ENCODE data around the gene P2RX7.

P2RX7 gene

GRCh38 chr12:121186826-121187225, 54.1 kb downstream of the P2RX7 start:
- no peak overlapping the region for H3K4me2 ChIP-seq (ENCODE audit: low read depth, low read length, poor library complexity, severe bottlenecking)
- no peaks in the 10 kb centered on the region for H3K79me2 ChIP-seq (ENCODE audit: insufficient read depth, low read length)
- H3K4me3 ChIP-seq (ENCODE audit: insufficient read depth, low read length, poor library complexity, severe bottlenecking): no peak overlapping the region
- H3K9me3 ChIP-seq (ENCODE audit: insufficient read depth, low read length): no peaks in the 10 kb centered on the region
- no peaks in the 10 kb centered on the region for H3K36me3 ChIP-seq (ENCODE audit: low read length)
- no peaks in the 10 kb centered on the region for H3K9me2 ChIP-seq (replicated peaks; ENCODE audit: insufficient read depth, low read length)
- no peaks in the 10 kb centered on the region for H4K20me1 ChIP-seq (ENCODE audit: low read depth, low read length)
- no peak overlapping the region for H3K9ac ChIP-seq (ENCODE audit: low read length)
- TF ChIP-seq CTCF (IDR thresholded peaks at IDR 0.05; ENCODE audit: insufficient read depth, low read length, poor library complexity, severe bottlenecking) (no peak), EZH2phosphoT487 (conservative IDR thresholded peaks at IDR 0.05; ENCODE audit: low read length) (no peak)
- no peaks in the 10 kb centered on the region for H3K27me3 ChIP-seq (ENCODE audit: low read length)
- H3K27ac ChIP-seq (ENCODE audit: low read depth, low read length): no peak overlapping the region
- H2AFZ ChIP-seq (ENCODE audit: low read depth, low read length, severe bottlenecking): no peak overlapping the region
- H3F3A ChIP-seq (ENCODE audit: insufficient read depth): no peaks in the 10 kb centered on the region

GRCh38 chr12:121187501-121187900, 54.8 kb downstream of the P2RX7 start:
- H3K27ac ChIP-seq (ENCODE audit: low read depth, low read length): no peak overlapping the region
- H3K4me3 ChIP-seq (ENCODE audit: insufficient read depth, low read length, poor library complexity, severe bottlenecking): no peak overlapping the region
- H3K27me3 ChIP-seq (ENCODE audit: low read length): no peaks in the 10 kb centered on the region
- no peaks in the 10 kb centered on the region for H3K9me3 ChIP-seq (ENCODE audit: insufficient read depth, low read length)
- H3F3A ChIP-seq (ENCODE audit: insufficient read depth): no peaks in the 10 kb centered on the region
- H4K20me1 ChIP-seq (ENCODE audit: low read depth, low read length): no peaks in the 10 kb centered on the region
- H3K36me3 ChIP-seq (ENCODE audit: low read length): no peaks in the 10 kb centered on the region
- TF ChIP-seq EZH2phosphoT487 (conservative IDR thresholded peaks at IDR 0.05; ENCODE audit: low read length) (no peak), CTCF (IDR thresholded peaks at IDR 0.05; ENCODE audit: insufficient read depth, low read length, poor library complexity, severe bottlenecking) (no peak)
- H3K9me2 ChIP-seq (replicated peaks; ENCODE audit: insufficient read depth, low read length): no peaks in the 10 kb centered on the region
- no peak overlapping the region for H3K9ac ChIP-seq (ENCODE audit: low read length)
- no peak overlapping the region for H2AFZ ChIP-seq (ENCODE audit: low read depth, low read length, severe bottlenecking)
- no peaks in the 10 kb centered on the region for H3K79me2 ChIP-seq (ENCODE audit: insufficient read depth, low read length)
- no peak overlapping the region for H3K4me2 ChIP-seq (ENCODE audit: low read depth, low read length, poor library complexity, severe bottlenecking)

- no peak overlapping the region for H3K4me2 ChIP-seq (ENCODE audit: low read depth, low read length, poor library complexity, severe bottlenecking)
- TF ChIP-seq CTCF (IDR thresholded peaks at IDR 0.05; ENCODE audit: insufficient read depth, low read length, poor library complexity, severe bottlenecking) (no peak), EZH2phosphoT487 (conservative IDR thresholded peaks at IDR 0.05; ENCODE audit: low read length) (no peak)
- no peaks in the 10 kb centered on the region for H3F3A ChIP-seq (ENCODE audit: insufficient read depth)
- no peak overlapping the region for H3K27ac ChIP-seq (ENCODE audit: low read depth, low read length)
- H3K4me3 ChIP-seq (ENCODE audit: insufficient read depth, low read length, poor library complexity, severe bottlenecking): no peak overlapping the region
- H3K36me3 ChIP-seq (ENCODE audit: low read length): no peaks in the 10 kb centered on the region
- no peak overlapping the region for H3K9ac ChIP-seq (ENCODE audit: low read length)
- H3K9me2 ChIP-seq (replicated peaks; ENCODE audit: insufficient read depth, low read length): no peaks in the 10 kb centered on the region
- H3K27me3 ChIP-seq (ENCODE audit: low read length): no peaks in the 10 kb centered on the region
- H2AFZ ChIP-seq (ENCODE audit: low read depth, low read length, severe bottlenecking): no peak overlapping the region
- H4K20me1 ChIP-seq (ENCODE audit: low read depth, low read length): no peaks in the 10 kb centered on the region
- H3K79me2 ChIP-seq (ENCODE audit: insufficient read depth, low read length): no peaks in the 10 kb centered on the region
- H3K9me3 ChIP-seq (ENCODE audit: insufficient read depth, low read length): no peaks in the 10 kb centered on the region
Measured at GRCh38 chr12:121188227-121188626, 55.6 kb downstream of the P2RX7 start.
